H1 (cell line): ENCODE data around the gene NT5DC1. TPM values are rescaled to one million over a fixed set of nuclear protein-coding genes. Genes with fewer than 3 reads are reported as not detected.

Source experiments
- CTCF ChIA-PET: fragments of 300-600 bp; sonication (Branson Sonifier 250); formaldehyde crosslinking; loops from one replicate; lab custom pipeline; 2021; ENCODE audit not compliant: partially characterized antibody; lab: Charles Lee
- POLR2A ChIA-PET: fragments of 300-600 bp; sonication (Branson Sonifier 250); formaldehyde crosslinking; loops from one replicate; lab custom pipeline; 2021; ENCODE audit warnings: inconsistent platforms; ENCODE audit not compliant: partially characterized antibody; lab: Charles Lee
- DNase-seq, 2 experiments: peaks; one replicate each; pipeline versions ENCODE4 v3.0.0 to v3.0.0-alpha.2; 2010 to 2022; ENCODE audit warnings: low spot score in 2 of 2, low read depth in 1 of 2, mixed read lengths in 1 of 2
- FAIRE-seq: peaks from 2 replicates; lab custom pipeline; 2011; peaks lifted over from hg19 to GRCh38; lab: Jason Lieb, UNC
- H2AFZ ChIP-seq: 2 replicates; pipeline ENCODE4 v1.8.1; 2012; ENCODE audit warnings: low read length, inconsistent platforms
- H2AK5ac ChIP-seq: 2 replicates; pipeline ENCODE4 v1.6.1; 2013; ENCODE audit warnings: low read depth, low read length
- H2BK120ac ChIP-seq: replicated peaks from 2 replicates; pipeline ENCODE3; 2013; ENCODE audit warnings: low read depth, low read length, inconsistent platforms
- H2BK12ac ChIP-seq: 2 replicates; pipeline ENCODE4 v1.6.1; 2013; ENCODE audit warnings: low read depth, low read length
- H2BK15ac ChIP-seq: 2 replicates; pipeline ENCODE4 v1.6.1; 2013; ENCODE audit warnings: low read length
- H2BK20ac ChIP-seq: 2 replicates; pipeline ENCODE4 v1.6.1; 2013; ENCODE audit warnings: low read length
- H2BK5ac ChIP-seq: 2 replicates; pipeline ENCODE4 v1.6.1; 2013; ENCODE audit warnings: low read depth, low read length
- H3K14ac ChIP-seq: 2 replicates; pipeline ENCODE4 v1.6.1; 2013; ENCODE audit warnings: inconsistent platforms; ENCODE audit not compliant: insufficient read length
- H3K18ac ChIP-seq: 2 replicates; pipeline ENCODE4 v1.6.1; 2013; ENCODE audit warnings: low read length; ENCODE audit errors: extremely low read depth
- H3K23ac ChIP-seq: 2 replicates; pipeline ENCODE4 v1.6.1; 2013; ENCODE audit warnings: inconsistent platforms; ENCODE audit not compliant: insufficient read length
- H3K23me2 ChIP-seq: 2 replicates; pipeline ENCODE4 v1.6.1; 2013; ENCODE audit warnings: low read depth, low read length
- H3K27ac ChIP-seq: 2 replicates; pipeline ENCODE4 v1.6.1; 2011; ENCODE audit warnings: low read depth, low read length, inconsistent platforms
- H3K27me3 ChIP-seq, 4 experiments: replicated peaks in 1 of 4; 1 replicate in 1 of 4; 2 replicates in 3 of 4; pipeline versions ENCODE4 v1.6.1 to v1.8.1; 2011 to 2013; ENCODE audit warnings: low read length in 3 of 4, mild to moderate bottlenecking in 3 of 4, inconsistent platforms in 2 of 4, mixed read lengths in 2 of 4, moderate library complexity in 1 of 4; ENCODE audit not compliant: control insufficient read depth in 3 of 4, insufficient read depth in 3 of 4; ENCODE audit errors: extremely low read depth in 1 of 4
- H3K36me3 ChIP-seq, 4 experiments: 2 replicates each; pipeline versions ENCODE4 v1.6.1 to v1.8.1; 2011 to 2013; ENCODE audit warnings: mild to moderate bottlenecking in 4 of 4, low read length in 3 of 4, moderate library complexity in 2 of 4, control low read depth in 1 of 4, inconsistent platforms in 1 of 4; ENCODE audit not compliant: insufficient read depth in 4 of 4, control insufficient read depth in 2 of 4
- H3K4ac ChIP-seq: replicated peaks from 2 replicates; pipeline ENCODE3; 2013; ENCODE audit warnings: low read length, low read depth, mixed read lengths, inconsistent platforms; ENCODE audit not compliant: insufficient read length
- H3K4me1 ChIP-seq, 4 experiments: replicated peaks in 1 of 4; 1 replicate in 1 of 4; 2 replicates in 3 of 4; pipeline versions ENCODE4 v1.6.1 to v1.8.1; 2011 to 2013; ENCODE audit warnings: low read length in 3 of 4, inconsistent platforms in 2 of 4, mixed read lengths in 1 of 4; ENCODE audit not compliant: insufficient read depth in 4 of 4, control insufficient read depth in 3 of 4
- H3K4me2 ChIP-seq, 2 experiments: 2 replicates each; pipeline versions ENCODE4 v1.6.1 to v1.8.1; 2011 to 2013; ENCODE audit warnings: low read depth in 2 of 2, low read length in 2 of 2, control low read depth in 1 of 2, inconsistent platforms in 1 of 2, mild to moderate bottlenecking in 1 of 2; ENCODE audit not compliant: insufficient read depth in 1 of 2
- H3K4me3 ChIP-seq, 4 experiments: fragments of 200-600, 300-600 bp in 1 of 4; sonication (generic), shearing (Covaris generic), sonication (Bioruptor Twin) in 1 of 4; 2 replicates each; pipeline versions ENCODE4 v1.5.1 to v1.8.1; 2011 to 2016; ENCODE audit warnings: low read length in 4 of 4, low read depth in 3 of 4, control low read depth in 2 of 4, inconsistent platforms in 2 of 4, mild to moderate bottlenecking in 2 of 4, mixed read lengths in 1 of 4, moderate library complexity in 1 of 4; ENCODE audit not compliant: insufficient read depth in 2 of 4; ENCODE audit errors: extremely low read depth in 1 of 4
- H3K56ac ChIP-seq: replicated peaks from 2 replicates; pipeline ENCODE3; 2013; ENCODE audit warnings: low read depth, mild to moderate bottlenecking, mixed read lengths, low read length, inconsistent platforms; ENCODE audit not compliant: insufficient read length
- H3K79me1 ChIP-seq: 2 replicates; pipeline ENCODE4 v1.6.1; 2013; ENCODE audit warnings: low read depth, low read length, control low read depth
- H3K79me2 ChIP-seq, 2 experiments: 2 replicates each; pipeline versions ENCODE4 v1.6.1 to v1.8.1; 2012 to 2013; ENCODE audit warnings: low read length in 2 of 2, mild to moderate bottlenecking in 2 of 2, inconsistent platforms in 1 of 2; ENCODE audit not compliant: insufficient read depth in 2 of 2, control insufficient read depth in 1 of 2
- H3K9ac ChIP-seq, 4 experiments: replicated peaks in 1 of 4; 1 replicate in 1 of 4; 2 replicates in 3 of 4; pipeline versions ENCODE4 v1.6.1 to v1.8.1; 2011 to 2013; ENCODE audit warnings: low read depth in 3 of 4, low read length in 3 of 4, control low read depth in 2 of 4, mild to moderate bottlenecking in 2 of 4, moderate library complexity in 2 of 4, inconsistent platforms in 1 of 4; ENCODE audit errors: extremely low read depth in 1 of 4
- H3K9me3 ChIP-seq, 2 experiments: 2 replicates each; pipeline versions ENCODE4 v1.6.1 to v1.8.1; 2012 to 2013; ENCODE audit warnings: mild to moderate bottlenecking in 2 of 2, moderate library complexity in 2 of 2, control low read depth in 1 of 2, inconsistent platforms in 1 of 2, low read depth in 1 of 2, low read length in 1 of 2, mixed read lengths in 1 of 2; ENCODE audit not compliant: insufficient read depth in 2 of 2
- H4K20me1 ChIP-seq, 2 experiments: replicated peaks in 1 of 2; 2 replicates each; pipeline versions ENCODE3 to v1.8.1; 2011 to 2013; ENCODE audit warnings: inconsistent platforms in 2 of 2, low read length in 2 of 2, mild to moderate bottlenecking in 1 of 2; ENCODE audit not compliant: insufficient read depth in 2 of 2, control insufficient read depth in 1 of 2
- H4K5ac ChIP-seq: 2 replicates; pipeline ENCODE4 v1.6.1; 2013; ENCODE audit warnings: low read length, low read depth, mixed read lengths, inconsistent platforms; ENCODE audit not compliant: insufficient read length
- H4K8ac ChIP-seq: 2 replicates; pipeline ENCODE4 v1.8.0; 2013; ENCODE audit warnings: mild to moderate bottlenecking, moderate library complexity, low read length, inconsistent platforms; ENCODE audit not compliant: insufficient read depth; ENCODE audit errors: extremely low read depth
- H4K91ac ChIP-seq: replicated peaks from 2 replicates; pipeline ENCODE3; 2013; ENCODE audit warnings: low read length, mixed read lengths, inconsistent platforms; ENCODE audit not compliant: insufficient read length
- BCL11A ChIP-seq, 2 experiments: IDR thresholded peaks; one replicate each; pipeline ENCODE4 v1.6.1; 2011; ENCODE audit warnings: low read depth in 2 of 2, low read length in 2 of 2, mild to moderate bottlenecking in 2 of 2
- CHD2 ChIP-seq: IDR thresholded peaks from 2 replicates; pipeline ENCODE4 v1.6.1; 2012; ENCODE audit warnings: low read length, improper control_type of control experiment
- CREB1 ChIP-seq: IDR thresholded peaks from 2 replicates; pipeline ENCODE4 v1.6.1; 2012; ENCODE audit warnings: inconsistent platforms
- FOSL1 ChIP-seq: IDR thresholded peaks from 2 replicates; pipeline ENCODE4 v1.6.1; 2011; ENCODE audit warnings: mild to moderate bottlenecking, low read depth, low read length, moderate library complexity; ENCODE audit not compliant: insufficient read depth
- HDAC6 ChIP-seq: IDR thresholded peaks from one replicate; pipeline ENCODE4 v1.7.1; 2012; ENCODE audit warnings: low read depth, mild to moderate bottlenecking, inconsistent platforms, low read length, moderate library complexity
- KDM5A ChIP-seq: fragments of 200-600 bp; IDR thresholded peaks from 2 replicates; pipeline ENCODE4 v1.7.1; 2012; ENCODE audit warnings: mild to moderate bottlenecking, low read length, inconsistent platforms, mixed read lengths
- POLR2AphosphoS5 ChIP-seq: IDR thresholded peaks from 2 replicates; pipeline ENCODE4 v1.6.1; 2011; ENCODE audit warnings: low read depth, low read length
- RBBP5 ChIP-seq: IDR thresholded peaks from 2 replicates; pipeline ENCODE4 v1.7.1; 2012; ENCODE audit warnings: low read depth, mild to moderate bottlenecking, inconsistent platforms, low read length, moderate library complexity, borderline replicate concordance
- SIRT6 ChIP-seq: IDR thresholded peaks from one replicate; pipeline ENCODE4 v1.7.1; 2012; ENCODE audit warnings: low read length, inconsistent platforms
- SP1 ChIP-seq: IDR thresholded peaks from 2 replicates; pipeline ENCODE4 v1.6.1; 2011; ENCODE audit warnings: low read depth, low read length
- SP2 ChIP-seq: IDR thresholded peaks from 2 replicates; pipeline ENCODE4 v1.6.1; 2012; ENCODE audit warnings: mild to moderate bottlenecking, low read length, inconsistent platforms
- TAF7 ChIP-seq: optimal IDR thresholded peaks from 2 replicates; pipeline ENCODE3; 2011; ENCODE audit warnings: low read depth, mild to moderate bottlenecking, inconsistent platforms, low read length, moderate library complexity, borderline replicate concordance
- WGBS, 2 experiments: shearing (Covaris generic) in 1 of 2; methylation state at CpG; one replicate each; pipeline versions ENCODE4 v1.1.6 to v1.1.7; 2013 to 2015; ENCODE audit warnings: low lambda C conversion rate in 2 of 2, mixed read lengths in 2 of 2, inconsistent platforms in 1 of 2, low coverage in 1 of 2, missing lambda C conversion rate in 1 of 2; ENCODE audit not compliant: insufficient replicate concordance in 2 of 2, insufficient coverage in 1 of 2, insufficient read length in 1 of 2; ENCODE audit errors: extremely low coverage in 1 of 2, missing lambda C conversion rate in 1 of 2; 5-methylcytosine and 5-hydroxymethylcytosine counted together
- polyA plus RNA-seq, 7 experiments: library from polyadenylated mRNA; depleted of rRNA in 3 of 7; stranded (reverse) in 5 of 7; unstranded in 2 of 7; fragments of >200 nt in 5 of 7; fragments of 200-250 nt in 2 of 7; gene quantifications; 1 replicate in 5 of 7; 2 replicates in 1 of 7; 4 replicates in 1 of 7; pipeline versions ENCODE4 v1.2.1 to v1.2.3, GENCODE V29; 2011 to 2013; ENCODE audit warnings: missing spikeins in 2 of 7, mixed read lengths in 2 of 7
- total RNA-seq: library from RNA; stranded (reverse); fragmentation: NEBNext Ultra II Directional; extraction: Animal tissue kit (Norgen Biotek cat#: 25700); gene quantifications from 2 replicates; pipeline ENCODE4 v1.2.1, GENCODE V29; 2021
- TF ChIP-seq, protein P1 (sequence below): IDR thresholded peaks from 2 replicates; pipeline ENCODE4 v1.6.1; 2012; ENCODE audit warnings: inconsistent platforms

NT5DC1 gene
- total and polyA plus RNA-seq, 2 of the 8 experiments (the other 6 are each of a cell fraction or from before 2014, with no cell fraction given) = 25.3 to 72.7 TPM

DNA sequence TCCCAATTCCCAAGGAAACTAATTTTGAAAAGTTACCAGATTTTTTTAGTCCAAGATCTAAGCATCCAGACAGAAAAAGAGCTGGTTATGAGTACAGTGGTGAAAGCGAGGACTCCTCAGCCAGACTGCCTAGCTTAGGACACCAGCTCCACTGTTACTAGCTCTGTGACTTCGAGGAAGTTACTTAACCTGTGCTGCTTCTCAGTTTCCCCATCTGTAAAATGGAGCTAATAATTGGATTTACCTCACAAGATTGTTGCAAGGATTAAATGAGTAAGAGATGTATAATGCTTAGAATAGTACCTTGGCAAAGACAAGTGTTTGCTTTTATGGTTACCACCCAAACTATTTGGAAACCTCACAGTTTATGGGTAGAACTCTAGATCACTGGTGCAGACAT lies 1.1 kb downstream of the NT5DC1 start:
- no peak overlapping the region for H2AFZ ChIP-seq
- no peak for TF ChIP-seq TAF7
- no peak for TF ChIP-seq CHD2
- TF ChIP-seq BCL11A (IDR thresholded peaks at IDR 0.05; ENCODE audit: low read depth in 2 of 2, low read length in 2 of 2) = no peak
- no peak for TF ChIP-seq POLR2AphosphoS5
- TF ChIP-seq CREB1 = no peak
- TF ChIP-seq SIRT6 = no peak
- TF ChIP-seq, protein P1, sequence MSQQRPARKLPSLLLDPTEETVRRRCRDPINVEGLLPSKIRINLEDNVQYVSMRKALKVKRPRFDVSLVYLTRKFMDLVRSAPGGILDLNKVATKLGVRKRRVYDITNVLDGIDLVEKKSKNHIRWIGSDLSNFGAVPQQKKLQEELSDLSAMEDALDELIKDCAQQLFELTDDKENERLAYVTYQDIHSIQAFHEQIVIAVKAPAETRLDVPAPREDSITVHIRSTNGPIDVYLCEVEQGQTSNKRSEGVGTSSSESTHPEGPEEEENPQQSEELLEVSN = no peak
- TF ChIP-seq RBBP5 = no peak
- TF ChIP-seq FOSL1 = no peak
- TF ChIP-seq KDM5A = no peak
- TF ChIP-seq SP1 = no peak
- TF ChIP-seq HDAC6 = no peak
- TF ChIP-seq SP2 = no peak

More for the DNA sequence above, 1.1 kb downstream of the NT5DC1 start:
- H3K4me1 ChIP-seq = peaks cover 0 to 25% (median 18%) of the 10 kb centered on the region in 4 experiments; a peak in 6 of 7 replicates
- no peak overlapping the region for H2BK12ac ChIP-seq
- peak overlapping the region; percentile 82 to 88 for H3K4me2 ChIP-seq
- H2AK5ac ChIP-seq = no peak overlapping the region
- H2BK15ac ChIP-seq = no peak overlapping the region
- no peaks in the 10 kb centered on the region for H3K27me3 ChIP-seq
- H3K79me2 ChIP-seq = peaks cover 0 to 46% of the 10 kb centered on the region in 2 experiments; a peak in 2 of 4 replicates
- ChIA-PET POLR2A (interaction anchor here (1.0 to 3.8 kb wide), 5 partner anchors 9 to 152 kb away, joined by 3 to 18 read pairs (median 3); no protein-coding TSS in a partner anchor), CTCF (interaction anchor here (0.7 to 3.8 kb wide), 4 partner anchors 11 to 115 kb away, joined by 3 to 32 read pairs (median 4); no protein-coding TSS in a partner anchor)
- H3K4ac ChIP-seq = no peak overlapping the region
- no peak overlapping the region for H3K23ac ChIP-seq
- H3K56ac ChIP-seq = no peak overlapping the region
- H3K18ac ChIP-seq = no peak overlapping the region
- no peak overlapping the region for H2BK120ac ChIP-seq
- no peak overlapping the region for H3K14ac ChIP-seq
- H4K8ac ChIP-seq = no peak overlapping the region
- H3K4me3 ChIP-seq = peak overlapping the region; percentile 78 to 97 (median 86); a peak in 6 of 8 replicates
- H2BK5ac ChIP-seq = no peak overlapping the region
- H4K5ac ChIP-seq = no peak overlapping the region
- H3K9me3 ChIP-seq = 0 out of 4 replicates have a peak, but pooled peaks cover 0 to under 1% of the 10 kb centered on the region in 2 experiments
- no peaks in the 10 kb centered on the region for H4K20me1 ChIP-seq
- no peaks in the 10 kb centered on the region; the same call in 1 of the 2 replicates for H3K79me1 ChIP-seq
- H2BK20ac ChIP-seq = no peak overlapping the region
- H4K91ac ChIP-seq = no peak overlapping the region
- WGBS, 2 experiments = 83% methylated on average over 2 of the region's 2 CpGs; no CpG with 5 or more reads in 1 of the 2 experiments
- H3K23me2 ChIP-seq = peaks cover 5% of the 10 kb centered on the region
- H3K9ac ChIP-seq = peak overlapping the region in 1 of 4 experiments; percentile 93; a peak in 1 of 7 replicates
- H3K36me3 ChIP-seq = peaks cover 0 to 3% (median 0%) of the 10 kb centered on the region in 4 experiments; a peak in 1 of 8 replicates
- no peak overlapping the region for H3K27ac ChIP-seq
- FAIRE-seq = no peak
- DNase-seq = no peak
